Measurements from ENCODE around the gene KHNYN. TPM values are rescaled to one million over a fixed set of nuclear protein-coding genes. Genes with fewer than 3 reads are reported as not detected.
A peak's percentile ranks its signal among the peaks of the same experiment; 100 is the strongest.

KHNYN gene
- total RNA-seq, 8 experiments from 2014 or later, result 8.5 to 59.9 (median 17.4) TPM

GRCh38 chr14:24418492-24418873, 11.3 kb upstream of the KHNYN start:
- in situ Hi-C loops (cut with MboI; ENCODE audit: low pct_unique_long_range_greater_than_20kb in 2 of 9, low sequenced_read_pairs in 9 of 9, unreplicated experiment in 9 of 9), result no loop called here
- H3K4me3 ChIP-seq, result no peak overlapping the region
- H3K4me1 ChIP-seq (replicated peaks in 1 of 2), result no peaks in the 10 kb centered on the region
- WGBS, 10 experiments, result 0 to 100% (median 80%) methylated on average over 1 to 3 of the region's 6 CpGs; no CpG with 5 or more reads in 5 of the 10 experiments
- no peak overlapping the region for H3K27ac ChIP-seq
- peak in 3 of 8 experiments; percentile 8 to 22 (median 8) for ATAC-seq (replicated peaks in 6 of 8)

- 20 to 86% (median 80%) methylated on average over 1 to 4 of the region's 4 CpGs; no CpG with 5 or more reads in 1 of the 10 experiments for WGBS, 10 experiments
- Histone ChIP-seq H3K4me1 (replicated peaks in 1 of 2) (no peaks in the 10 kb centered on the region), H3K27ac (no peak overlapping the region), H3K4me3 (no peak overlapping the region)
- no peak for ATAC-seq (replicated peaks in 6 of 8)
- in situ Hi-C loops (cut with MboI; ENCODE audit: low pct_unique_long_range_greater_than_20kb in 2 of 9, low sequenced_read_pairs in 9 of 9, unreplicated experiment in 9 of 9), result no loop called here
These were observed 7.5 kb upstream of the KHNYN start for GRCh38 chr14:24422261-24422660.

- in situ Hi-C loops (cut with MboI; ENCODE audit: low pct_unique_long_range_greater_than_20kb in 2 of 9, low sequenced_read_pairs in 9 of 9, unreplicated experiment in 9 of 9), result no loop called here
- WGBS, 10 experiments, result 59 to 92% (median 78%) methylated on average over 2 to 12 of the region's 12 CpGs; no CpG with 5 or more reads in 1 of the 10 experiments
- no peak for ATAC-seq (replicated peaks in 6 of 8)
- no peaks in the 10 kb centered on the region for H3K4me1 ChIP-seq (replicated peaks in 1 of 2)
- no peak overlapping the region for H3K4me3 ChIP-seq
- no peak overlapping the region for H3K27ac ChIP-seq
These were observed 6.8 kb upstream of the KHNYN start for GRCh38 chr14:24422694-24423601.

- Histone ChIP-seq H3K4me3 (no peak overlapping the region), H3K4me1 (replicated peaks in 1 of 2) (peaks cover 0 to 5% of the 10 kb centered on the region in 2 donors), H3K27ac (no peak overlapping the region)
- ATAC-seq (replicated peaks in 6 of 8), result peak in 2 of 8 experiments; percentile 4 to 9
- in situ Hi-C loops (cut with MboI; ENCODE audit: low pct_unique_long_range_greater_than_20kb in 2 of 9, low sequenced_read_pairs in 9 of 9, unreplicated experiment in 9 of 9), result loop anchor here in 4 of 9 experiments (25.0 kb wide), 1 partner anchor 88 kb away; the partner anchor contains the start of genes ADCY4 (in 4 of the 4) and RIPK3 (in 4 of the 4)
- WGBS, 10 experiments, result 0 to 88% (median 68%) methylated on average over 2 to 3 of the region's 3 CpGs; no CpG with 5 or more reads in 1 of the 10 experiments
These were observed 4.0 kb upstream of the KHNYN start for GRCh38 chr14:24425704-24426103.

- no peak overlapping the region for H3K4me3 ChIP-seq
- no peak for ATAC-seq (replicated peaks in 6 of 8)
- in situ Hi-C loops (cut with MboI; ENCODE audit: low pct_unique_long_range_greater_than_20kb in 2 of 9, low sequenced_read_pairs in 9 of 9, unreplicated experiment in 9 of 9), result loop anchor here in 4 of 9 experiments (25.0 kb wide), 1 partner anchor 89 kb away; the partner anchor contains the start of genes ADCY4 (in 4 of the 4) and RIPK3 (in 4 of the 4)
- H3K27ac ChIP-seq, result no peak overlapping the region
- 57 to 100% (median 94%) methylated on average over 1 to 2 of the region's 2 CpGs; no CpG with 5 or more reads in 1 of the 10 experiments for WGBS, 10 experiments
- H3K4me1 ChIP-seq (replicated peaks in 1 of 2), result peaks cover 0 to 11% of the 10 kb centered on the region in 2 donors
These were observed 3.4 kb upstream of the KHNYN start for GRCh38 chr14:24426150-24426911.

- no peak overlapping the region for H3K4me3 ChIP-seq
- 55 to 100% (median 79%) methylated on average over 1 to 3 of the region's 8 CpGs; no CpG with 5 or more reads in 2 of the 10 experiments for WGBS, 10 experiments
- in situ Hi-C loops (cut with MboI; ENCODE audit: low pct_unique_long_range_greater_than_20kb in 2 of 9, low sequenced_read_pairs in 9 of 9, unreplicated experiment in 9 of 9), result loop anchor here in 4 of 9 experiments (25.0 kb wide), 1 partner anchor 90 kb away; the partner anchor contains the start of genes ADCY4 (in 4 of the 4) and RIPK3 (in 4 of the 4)
These were observed 2.7 kb upstream of the KHNYN start for GRCh38 chr14:24426912-24427536.

GRCh38 chr14:24427537-24428508, 1.9 kb upstream of the KHNYN start:
- no peak for ATAC-seq (replicated peaks in 6 of 8)
- in situ Hi-C loops (cut with MboI; ENCODE audit: low pct_unique_long_range_greater_than_20kb in 2 of 9, low sequenced_read_pairs in 9 of 9, unreplicated experiment in 9 of 9), result loop anchor here in 4 of 9 experiments (25.0 kb wide), 1 partner anchor 91 kb away; the partner anchor contains the start of genes ADCY4 (in 4 of the 4) and RIPK3 (in 4 of the 4)
- no peak overlapping the region for H3K4me3 ChIP-seq
- H3K27ac ChIP-seq, result no peak overlapping the region
- WGBS, 10 experiments, result 92 to 100% methylated on average over 1 to 11 of the region's 18 CpGs; no CpG with 5 or more reads in 8 of the 10 experiments
- H3K4me1 ChIP-seq (replicated peaks in 1 of 2), result peaks cover 0 to 11% of the 10 kb centered on the region in 2 donors

More at GRCh38 chr14:24426912-24427536, 2.7 kb upstream of the KHNYN start:
- ATAC-seq (replicated peaks in 6 of 8), result no peak
- Histone ChIP-seq H3K4me1 (replicated peaks in 1 of 2) (peaks cover 0 to 11% of the 10 kb centered on the region in 2 donors), H3K27ac (no peak overlapping the region)

- Histone ChIP-seq H3K27ac (no peak overlapping the region), H3K4me1 (replicated peaks in 1 of 2) (peaks cover 0 to 11% of the 10 kb centered on the region in 2 donors), H3K4me3 (no peak overlapping the region)
- in situ Hi-C loops (cut with MboI; ENCODE audit: low pct_unique_long_range_greater_than_20kb in 2 of 9, low sequenced_read_pairs in 9 of 9, unreplicated experiment in 9 of 9), result loop anchor here in 4 of 9 experiments (25.0 kb wide), 1 partner anchor 92 kb away; the partner anchor contains the start of genes ADCY4 (in 4 of the 4) and RIPK3 (in 4 of the 4)
- WGBS, 10 experiments, result no CpG with 5 or more reads among the region's 18 CpGs
- peak in 1 of 8 experiments; percentile 6 for ATAC-seq (replicated peaks in 6 of 8)
These were observed 943 bp upstream of the KHNYN start for GRCh38 chr14:24428628-24429394.

GRCh38 chr14:24430143-24430681, 458 bp downstream of the KHNYN start:
- peaks cover 0 to 11% of the 10 kb centered on the region in 2 donors for H3K4me1 ChIP-seq (replicated peaks in 1 of 2)
- peak overlapping the region; percentile 31 to 56 (median 50) for H3K4me3 ChIP-seq
- H3K27ac ChIP-seq, result peak overlapping the region; percentile 31 to 81
- in situ Hi-C loops (cut with MboI; ENCODE audit: low pct_unique_long_range_greater_than_20kb in 2 of 9, low sequenced_read_pairs in 9 of 9, unreplicated experiment in 9 of 9), result loop anchor here (5.0 to 25.0 kb wide), 4 partner anchors 93 to 185 kb away; partner anchors contain the start of genes ADCY4 (in 8 of the 9), RIPK3 (in 8 of the 9) and TINF2 (in 1 of the 9)
- peak; percentile 60 to 85 (median 84) for ATAC-seq (replicated peaks in 6 of 8)
- 8 to 20% (median 11%) methylated on average over 1 to 6 of the region's 28 CpGs; no CpG with 5 or more reads in 7 of the 10 experiments for WGBS, 10 experiments

Measured in motor neuron (in vitro differentiated cells).